ENCODE data around the gene SPTLC3. TPM values are rescaled to one million over a fixed set of nuclear protein-coding genes. Genes with fewer than 3 reads are reported as not detected.

The SPTLC3 gene
- total and polyA plus RNA-seq, 2 donors (not counting 1 experiment from before 2014, with no cell fraction given), result not detected

- Histone ChIP-seq H3K36me3 (replicated peaks in 1 of 2; ENCODE audit: control extremely low read depth in 1 of 2, control insufficient read depth in 1 of 2, extremely low read depth in 1 of 2, insufficient read depth in 2 of 2, low read length in 1 of 2) (no peaks in the 10 kb centered on the region), H3K79me2 (ENCODE audit: control insufficient read depth, insufficient read depth, low read length) (no peaks in the 10 kb centered on the region), H3K4me1 (ENCODE audit: control insufficient read depth in 2 of 2, insufficient read depth in 2 of 2, low read length in 2 of 2) (no peaks in the 10 kb centered on the region), H3K27ac (ENCODE audit: low read length in 2 of 2) (no peak overlapping the region), H4K20me1 (ENCODE audit: control insufficient read depth, insufficient read depth, low read length, poor library complexity, severe bottlenecking) (no peaks in the 10 kb centered on the region), H3K4me3 (ENCODE audit: control extremely low read depth in 1 of 5, extremely low read depth in 1 of 5, insufficient read depth in 1 of 5, low read depth in 2 of 5, low read length in 4 of 5) (no peak overlapping the region), H2AFZ (ENCODE audit: insufficient read depth, low read depth, low read length, poor library complexity, severe bottlenecking) (no peak overlapping the region), H3K9ac (ENCODE audit: low read length) (no peak overlapping the region), H3K4me2 (replicated peaks; ENCODE audit: low read depth, low read length, poor library complexity, severe bottlenecking) (no peak overlapping the region), H3K27me3 (replicated peaks in 1 of 4; ENCODE audit: control extremely low read depth in 1 of 4, control insufficient read depth in 3 of 4, insufficient read depth in 4 of 4, low read length in 3 of 4) (no peaks in the 10 kb centered on the region), H3K9me3 (ENCODE audit: control extremely low read depth in 1 of 3, control insufficient read depth in 2 of 3, insufficient read depth in 1 of 3, low read length in 2 of 3) (no peaks in the 10 kb centered on the region)
- H3K27me3 Mint-ChIP-seq, result no peaks in the 10 kb centered on the region
- intact Hi-C loops (cut with micrococcal nuclease), result no loop called here
- DNase-seq (no peak), ATAC-seq (ENCODE audit: low read depth) (no peak)
- no peak overlapping the region for H3K4me3 Mint-ChIP-seq
- CTCF ChIA-PET, result no interaction called here
- H3K27ac Mint-ChIP-seq, result no peak overlapping the region
- 97% methylated on average over 4 of the region's 5 CpGs for WGBS (ENCODE audit: insufficient coverage)
- H3K9me3 Mint-ChIP-seq (ENCODE audit: insufficient read depth), result no peaks in the 10 kb centered on the region
- POLR2A ChIA-PET, result no interaction called here
- no peaks in the 10 kb centered on the region for H3K4me1 Mint-ChIP-seq
- no peak for TF ChIP-seq EZH2 (IDR thresholded peaks at IDR 0.05; ENCODE audit: borderline replicate concordance, insufficient read depth, low read depth, low read length, poor library complexity, severe bottlenecking)
- TF ChIP-seq CTCF (IDR thresholded peaks at IDR 0.05), result no peak
These were observed 157.2 kb downstream of the SPTLC3 start for GRCh38 chr20:13166011-13166410.

GRCh38 chr20:13166437-13166836 lies 157.7 kb downstream of the SPTLC3 start:
- Histone ChIP-seq H3K27ac (ENCODE audit: low read length in 2 of 2) (no peak overlapping the region), H3K4me2 (replicated peaks; ENCODE audit: low read depth, low read length, poor library complexity, severe bottlenecking) (no peak overlapping the region), H3K4me3 (ENCODE audit: control extremely low read depth in 1 of 5, extremely low read depth in 1 of 5, insufficient read depth in 1 of 5, low read depth in 2 of 5, low read length in 4 of 5) (no peak overlapping the region), H3K9ac (ENCODE audit: low read length) (no peak overlapping the region), H4K20me1 (ENCODE audit: control insufficient read depth, insufficient read depth, low read length, poor library complexity, severe bottlenecking) (no peaks in the 10 kb centered on the region), H3K27me3 (replicated peaks in 1 of 4; ENCODE audit: control extremely low read depth in 1 of 4, control insufficient read depth in 3 of 4, insufficient read depth in 4 of 4, low read length in 3 of 4) (no peaks in the 10 kb centered on the region), H3K4me1 (ENCODE audit: control insufficient read depth in 2 of 2, insufficient read depth in 2 of 2, low read length in 2 of 2) (no peaks in the 10 kb centered on the region), H3K9me3 (ENCODE audit: control extremely low read depth in 1 of 3, control insufficient read depth in 2 of 3, insufficient read depth in 1 of 3, low read length in 2 of 3) (no peaks in the 10 kb centered on the region), H3K36me3 (replicated peaks in 1 of 2; ENCODE audit: control extremely low read depth in 1 of 2, control insufficient read depth in 1 of 2, extremely low read depth in 1 of 2, insufficient read depth in 2 of 2, low read length in 1 of 2) (no peaks in the 10 kb centered on the region), H3K79me2 (ENCODE audit: control insufficient read depth, insufficient read depth, low read length) (no peaks in the 10 kb centered on the region), H2AFZ (ENCODE audit: insufficient read depth, low read depth, low read length, poor library complexity, severe bottlenecking) (no peak overlapping the region)
- ChIA-PET POLR2A (no interaction called here), CTCF (no interaction called here)
- no peak overlapping the region for H3K4me3 Mint-ChIP-seq
- intact Hi-C loops (cut with micrococcal nuclease), result no loop called here
- no peak overlapping the region for H3K27ac Mint-ChIP-seq
- no peaks in the 10 kb centered on the region for H3K4me1 Mint-ChIP-seq
- DNase-seq (no peak), ATAC-seq (ENCODE audit: low read depth) (no peak)
- H3K27me3 Mint-ChIP-seq, result no peaks in the 10 kb centered on the region
- WGBS (ENCODE audit: insufficient coverage), result 100% methylated on average over 1 of the region's 3 CpGs
- H3K9me3 Mint-ChIP-seq (ENCODE audit: insufficient read depth), result no peaks in the 10 kb centered on the region
- TF ChIP-seq EZH2 (IDR thresholded peaks at IDR 0.05; ENCODE audit: borderline replicate concordance, insufficient read depth, low read depth, low read length, poor library complexity, severe bottlenecking), result no peak
- TF ChIP-seq CTCF (IDR thresholded peaks at IDR 0.05), result no peak
